Nephron progenitor cell (in vitro differentiated cells): ENCODE results near the gene ADRA2B.

Experiments used
- DNase-seq: peaks from one replicate; pipeline ENCODE4 v3.0.0; 2021
- H3K27ac Mint-ChIP-seq: 2 replicates; pipeline ENCODE4 v1.8.0; 2021; ENCODE audit warnings: mild to moderate bottlenecking, moderate library complexity, mixed read lengths
- H3K27me3 Mint-ChIP-seq: 2 replicates; pipeline ENCODE4 v1.8.0; 2021; ENCODE audit warnings: mild to moderate bottlenecking, low read depth, mixed read lengths; ENCODE audit not compliant: poor library complexity
- H3K36me3 Mint-ChIP-seq: 2 replicates; pipeline ENCODE4 v1.8.0; 2021; ENCODE audit warnings: low read depth, mixed read lengths
- H3K4me1 Mint-ChIP-seq: 2 replicates; pipeline ENCODE4 v1.8.0; 2021; ENCODE audit warnings: mixed read lengths
- H3K4me3 Mint-ChIP-seq: 2 replicates; pipeline ENCODE4 v1.8.0; 2021; ENCODE audit warnings: mild to moderate bottlenecking, moderate library complexity, mixed read lengths
- H3K9me3 Mint-ChIP-seq: 2 replicates; pipeline ENCODE4 v1.8.0; 2021; ENCODE audit warnings: mild to moderate bottlenecking, moderate library complexity, mixed read lengths
- TF ChIP-seq, protein P1 (sequence below): fragments of 200-600 bp; sonication (generic); IDR thresholded peaks from 2 replicates; pipeline ENCODE4 v1.5.0; 2021; ENCODE audit warnings: antibody characterized with exemption

Gene ADRA2B

DNA sequence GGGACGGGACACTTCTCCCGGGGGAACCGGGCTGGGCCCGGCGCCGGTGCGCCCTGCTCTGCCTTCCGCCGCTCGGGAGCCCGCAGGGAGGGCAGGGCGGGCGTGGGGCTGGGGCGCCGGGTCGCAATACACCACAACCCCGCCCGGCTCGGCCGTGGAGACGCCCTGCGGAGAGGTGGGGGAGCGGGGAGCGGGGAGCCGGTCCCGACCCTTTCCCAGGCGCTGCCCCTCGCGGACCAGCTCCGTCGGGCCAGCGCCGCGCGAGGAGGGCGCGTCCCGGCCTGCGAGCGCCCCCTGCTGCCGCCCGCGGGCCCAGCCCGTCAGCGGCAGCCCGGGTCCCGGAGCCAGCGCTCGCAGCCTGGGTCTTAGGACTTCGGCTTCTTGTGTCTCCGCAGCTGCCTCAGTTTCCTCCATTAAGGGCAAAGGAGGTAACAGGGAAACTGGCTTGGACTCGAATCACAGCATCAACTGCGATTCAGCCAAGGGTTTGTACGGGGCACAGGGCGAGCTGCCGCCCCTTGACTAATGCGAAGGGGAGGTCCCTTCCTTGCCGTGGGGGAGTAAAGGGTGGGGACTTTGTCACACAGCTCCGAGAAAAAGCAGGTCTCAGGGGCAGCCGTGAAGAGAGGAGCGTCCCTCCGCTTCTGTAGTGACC lies 635 bp upstream of the ADRA2B start:
- Mint-ChIP-seq H3K9me3 (peaks cover 10% of the 10 kb centered on the region), H3K4me3 (peak overlapping the region; percentile 77), H3K27me3 (peaks cover 89% of the 10 kb centered on the region), H3K27ac (no peak overlapping the region), H3K36me3 (peaks cover 6% of the 10 kb centered on the region), H3K4me1 (peaks cover 26% of the 10 kb centered on the region)
- DNase-seq, result peak; percentile 79
- TF ChIP-seq, protein P1, sequence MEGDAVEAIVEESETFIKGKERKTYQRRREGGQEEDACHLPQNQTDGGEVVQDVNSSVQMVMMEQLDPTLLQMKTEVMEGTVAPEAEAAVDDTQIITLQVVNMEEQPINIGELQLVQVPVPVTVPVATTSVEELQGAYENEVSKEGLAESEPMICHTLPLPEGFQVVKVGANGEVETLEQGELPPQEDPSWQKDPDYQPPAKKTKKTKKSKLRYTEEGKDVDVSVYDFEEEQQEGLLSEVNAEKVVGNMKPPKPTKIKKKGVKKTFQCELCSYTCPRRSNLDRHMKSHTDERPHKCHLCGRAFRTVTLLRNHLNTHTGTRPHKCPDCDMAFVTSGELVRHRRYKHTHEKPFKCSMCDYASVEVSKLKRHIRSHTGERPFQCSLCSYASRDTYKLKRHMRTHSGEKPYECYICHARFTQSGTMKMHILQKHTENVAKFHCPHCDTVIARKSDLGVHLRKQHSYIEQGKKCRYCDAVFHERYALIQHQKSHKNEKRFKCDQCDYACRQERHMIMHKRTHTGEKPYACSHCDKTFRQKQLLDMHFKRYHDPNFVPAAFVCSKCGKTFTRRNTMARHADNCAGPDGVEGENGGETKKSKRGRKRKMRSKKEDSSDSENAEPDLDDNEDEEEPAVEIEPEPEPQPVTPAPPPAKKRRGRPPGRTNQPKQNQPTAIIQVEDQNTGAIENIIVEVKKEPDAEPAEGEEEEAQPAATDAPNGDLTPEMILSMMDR, result peak; percentile 43

DNA sequence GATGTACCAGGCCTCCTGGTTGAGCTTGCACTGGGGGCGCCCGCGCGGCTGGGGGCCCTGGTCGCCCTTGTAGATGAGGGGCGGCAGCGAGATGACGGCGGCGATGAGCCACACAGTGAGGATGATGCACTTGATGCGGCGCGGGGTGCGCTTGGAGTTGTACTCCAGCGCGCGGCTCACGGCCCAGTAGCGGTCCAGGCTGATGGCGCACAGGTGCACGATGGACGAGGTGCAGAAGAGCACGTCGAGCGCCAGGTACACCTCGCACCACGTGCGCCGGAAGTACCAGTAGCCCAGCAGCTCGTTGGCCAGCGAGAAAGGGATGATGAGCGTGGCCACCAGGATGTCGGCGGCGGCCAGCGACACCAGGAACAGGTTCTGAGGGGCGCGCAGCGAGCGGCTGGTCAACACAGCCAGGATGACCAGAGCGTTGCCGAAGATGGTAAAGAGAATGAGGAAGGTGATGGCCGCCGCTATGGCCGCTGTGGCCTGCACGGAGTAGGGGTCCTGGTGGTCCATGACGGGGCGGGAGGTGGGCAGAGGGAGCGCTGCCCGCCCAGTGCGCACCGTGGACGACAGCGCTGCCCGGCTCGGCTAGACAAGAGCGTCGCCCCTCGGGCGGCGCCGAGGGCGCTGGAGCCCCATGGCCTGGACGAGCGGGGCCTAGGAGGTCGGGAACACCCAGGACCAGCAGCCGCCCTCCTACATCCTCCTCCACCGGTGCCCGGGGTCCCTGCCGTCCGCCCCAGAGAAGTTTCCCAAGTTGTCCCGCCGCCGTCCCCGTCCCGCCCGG lies 544 bp downstream of the ADRA2B start:
- H3K27ac Mint-ChIP-seq, result no peak overlapping the region
- peaks cover 6% of the 10 kb centered on the region for H3K36me3 Mint-ChIP-seq
- H3K4me1 Mint-ChIP-seq, result peaks cover 26% of the 10 kb centered on the region
- H3K4me3 Mint-ChIP-seq, result peak overlapping the region; percentile 73
- H3K9me3 Mint-ChIP-seq, result peaks cover 10% of the 10 kb centered on the region
- TF ChIP-seq, protein P1, result no peak
- DNase-seq, result no peak
- H3K27me3 Mint-ChIP-seq, result peaks cover 78% of the 10 kb centered on the region

DNA sequence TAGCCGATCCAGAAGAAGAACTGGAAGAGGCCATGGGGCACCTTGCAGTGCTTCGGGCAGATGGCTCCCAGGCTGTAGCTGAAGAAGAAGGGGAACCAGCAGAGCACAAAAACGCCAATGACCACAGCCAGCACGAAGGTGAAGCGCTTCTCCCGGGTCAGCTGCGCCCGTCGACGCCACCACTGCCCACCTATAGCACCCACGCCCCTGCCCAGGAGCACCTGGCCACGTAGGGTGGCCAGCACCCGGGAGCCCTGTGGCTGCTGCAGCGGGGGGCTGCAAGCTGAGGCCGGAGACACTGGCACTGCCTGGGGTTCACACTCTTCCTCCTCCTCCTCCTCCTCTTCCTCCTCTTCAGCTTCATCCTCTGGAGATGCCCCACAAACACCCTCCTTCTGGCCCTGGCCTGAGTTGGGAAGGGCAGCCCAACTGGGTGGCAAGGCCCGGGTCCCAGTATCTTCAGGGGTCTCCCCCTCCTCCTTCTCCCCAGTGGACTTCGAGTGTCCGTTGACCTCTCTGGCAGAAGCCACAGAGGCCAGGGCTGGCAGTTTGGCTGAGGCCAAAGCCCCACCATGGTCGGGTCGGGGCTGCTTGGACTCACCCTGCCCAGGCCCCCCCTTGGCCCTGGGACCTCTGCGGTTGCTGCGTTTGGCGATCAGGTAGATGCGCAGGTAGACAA lies 1.3 kb downstream of the ADRA2B start:
- Mint-ChIP-seq H3K27me3 (peaks cover 70% of the 10 kb centered on the region), H3K36me3 (peaks cover 6% of the 10 kb centered on the region), H3K9me3 (peaks cover 10% of the 10 kb centered on the region), H3K27ac (no peak overlapping the region), H3K4me1 (peaks cover 19% of the 10 kb centered on the region), H3K4me3 (peak overlapping the region; percentile 73)
- TF ChIP-seq, protein P1, result no peak
- DNase-seq, result no peak

DNA sequence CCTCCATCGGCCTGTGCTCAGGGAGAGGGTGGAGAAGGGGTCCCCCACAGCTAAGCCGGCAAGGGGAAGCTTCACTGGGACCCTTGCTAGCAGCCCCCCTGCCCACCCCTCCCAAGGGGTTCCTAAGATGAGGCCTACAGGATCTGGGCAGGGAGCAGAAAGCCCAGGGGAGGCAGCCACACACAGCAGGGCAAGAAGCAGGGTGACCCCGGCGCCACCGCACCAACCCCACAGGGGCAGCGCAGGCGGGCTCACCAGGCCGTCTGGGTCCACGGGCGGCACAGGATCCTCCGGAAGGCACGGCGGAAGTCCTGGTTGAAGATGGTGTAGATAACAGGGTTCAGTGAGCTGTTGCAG lies 1.8 kb downstream of the ADRA2B start:
- H3K4me1 Mint-ChIP-seq, result peaks cover 18% of the 10 kb centered on the region
- no peak overlapping the region for H3K27ac Mint-ChIP-seq
- TF ChIP-seq, protein P1, result no peak
- H3K9me3 Mint-ChIP-seq, result peaks cover 10% of the 10 kb centered on the region
- H3K27me3 Mint-ChIP-seq, result peaks cover 65% of the 10 kb centered on the region
- DNase-seq, result no peak
- H3K4me3 Mint-ChIP-seq, result peak overlapping the region; percentile 34
- H3K36me3 Mint-ChIP-seq, result peaks cover 6% of the 10 kb centered on the region

DNA sequence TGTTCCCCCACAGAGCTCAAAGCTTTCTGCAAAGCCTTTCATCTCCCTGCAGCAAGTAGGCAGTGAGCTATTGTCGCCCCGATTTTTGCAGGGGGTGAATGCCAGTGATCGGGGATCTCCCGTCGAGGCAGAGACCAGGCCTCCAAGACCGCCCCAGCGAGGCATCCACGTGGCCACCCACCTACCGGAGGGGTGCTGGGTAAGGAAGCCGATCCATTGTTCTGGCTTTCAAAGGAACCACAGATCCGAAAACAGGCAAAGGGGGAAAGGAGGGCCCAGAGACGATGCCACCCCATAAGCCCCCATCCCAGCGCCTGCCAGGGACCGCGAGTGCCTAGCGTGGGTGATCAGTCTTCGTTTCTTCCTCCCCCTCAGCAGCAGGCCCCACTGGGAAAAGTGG lies 2.4 kb downstream of the ADRA2B start:
- Mint-ChIP-seq H3K27me3 (peaks cover 59% of the 10 kb centered on the region), H3K4me3 (no peak overlapping the region), H3K27ac (no peak overlapping the region), H3K9me3 (peaks cover 10% of the 10 kb centered on the region), H3K36me3 (peaks cover 6% of the 10 kb centered on the region), H3K4me1 (peaks cover 24% of the 10 kb centered on the region)
- TF ChIP-seq, protein P1, result no peak
- DNase-seq, result no peak
